Activated CD8-positive, alpha-beta memory T cell treated with anti-CD3 and anti-CD28 coated beads, Interleukin-2, amount 10 ng/mL, durations not matched to agents 7 days and 5 days (primary cell): ENCODE measurements around the gene RPTN. TPM values are rescaled to one million over a fixed set of nuclear protein-coding genes. Genes with fewer than 3 reads are reported as not detected.

Source experiments
- ATAC-seq: fragments of 150-1000 bp; cut with Tn5 transposase; one replicate; pipeline ENCODE4 v1.10.0; 2021; ENCODE audit warnings: moderate library complexity
- CTCF ChIA-PET: fragments of 350-600 bp; sonication (Branson Sonifier 250); formaldehyde crosslinking; loops from one replicate; lab custom pipeline; 2021; ENCODE audit warnings: antibody characterized with exemption; lab: Charles Lee
- DNase-seq: peaks from one replicate; pipeline ENCODE4 v3.0.0-alpha.2; 2020
- H3K27ac Mint-ChIP-seq: one replicate; pipeline ENCODE4 v1.8.0; 2021; ENCODE audit warnings: mild to moderate bottlenecking, mixed read lengths
- H3K27me3 Mint-ChIP-seq: one replicate; pipeline ENCODE4 v1.8.0; 2021; ENCODE audit warnings: mixed read lengths
- H3K36me3 Mint-ChIP-seq: one replicate; pipeline ENCODE4 v1.8.0; 2021; ENCODE audit warnings: mild to moderate bottlenecking, mixed read lengths
- H3K4me1 Mint-ChIP-seq: one replicate; pipeline ENCODE4 v1.8.0; 2021; ENCODE audit warnings: mixed read lengths
- H3K4me3 Mint-ChIP-seq: one replicate; pipeline ENCODE4 v1.8.0; 2021; ENCODE audit warnings: mild to moderate bottlenecking, moderate library complexity, mixed read lengths
- H3K9me3 Mint-ChIP-seq: one replicate; pipeline ENCODE4 v1.8.0; 2022; ENCODE audit warnings: low read depth, mixed read lengths
- total RNA-seq, 2 experiments: library from RNA; stranded (reverse); gene quantifications; one replicate each; pipeline ENCODE4 v1.2.3, GENCODE V29; 2021

RPTN gene
- total RNA-seq, 2 experiments from 2014 or later: not detected

GRCh38 chr1:152104854-152105253 is 54.2 kb downstream of the RPTN start:
- no peak for DNase-seq
- Mint-ChIP-seq H3K9me3 (peaks cover 4% of the 10 kb centered on the region), H3K4me1 (no peaks in the 10 kb centered on the region), H3K36me3 (peaks cover 7% of the 10 kb centered on the region), H3K27ac (no peak overlapping the region), H3K4me3 (no peak overlapping the region), H3K27me3 (peaks cover 44% of the 10 kb centered on the region)
- CTCF ChIA-PET: interaction anchor here (2.1 kb wide), 1 partner anchor 82 kb away, joined by 10 read pairs; no protein-coding TSS in a partner anchor
- no peak for ATAC-seq

Other genes starting within 250 kb of the RPTN start
- 10 to 100 TPM; 19.1 to 20.9 TPM for gene THEM4, start 249.7 kb downstream of the RPTN start, total RNA-seq
- gene S100A10, start 165.4 kb downstream of the RPTN start, total RNA-seq: 100 to 1,000 TPM; 333 to 424 TPM
- 100 to 1,000 TPM; 300 to 330 TPM for gene S100A11, start 122.2 kb downstream of the RPTN start, total RNA-seq
- not detected for gene TCHHL1, start 70.2 kb downstream of the RPTN start, total RNA-seq
- under 1 TPM; 0.12 to 0.14 TPM for gene TCHH, start 43.8 kb downstream of the RPTN start, total RNA-seq
- not detected for gene HRNR, start 65.0 kb upstream of the RPTN start, total RNA-seq
- not detected for gene FLG, start 166.0 kb upstream of the RPTN start, total RNA-seq
- gene FLG2, start 200.8 kb upstream of the RPTN start, total RNA-seq: not detected